ENCODE data around the gene BTN3A1.
"Not testable (repeated sequence)": the region's sequence is repeated elsewhere in the genome, so short reads cannot be mapped to it uniquely, and the experiment has no call there.

The BTN3A1 gene

GRCh38 chr6:26401987-26402658 lies at the start of gene BTN3A1:
BTN3A1 (plus strand) TSS chr6:26402275; CDS start chr6:26405564, 3,289 bp downstream.
- peak; percentile 67 for DNase-seq

- no peak for DNase-seq
Measured at GRCh38 chr6:26352315-26352714, 49.8 kb upstream of the BTN3A1 start.

- DNase-seq, result no peak
Measured at GRCh38 chr6:26354162-26354561, 47.9 kb upstream of the BTN3A1 start.

- DNase-seq, result no peak
Measured at GRCh38 chr6:26355366-26355765, 46.7 kb upstream of the BTN3A1 start.

- not testable (repeated sequence) for DNase-seq
Measured at GRCh38 chr6:26357543-26357942, 44.5 kb upstream of the BTN3A1 start.

- DNase-seq, result no peak
Measured at GRCh38 chr6:26358511-26358981, 43.5 kb upstream of the BTN3A1 start.

GRCh38 chr6:26359765-26360164 lies 42.3 kb upstream of the BTN3A1 start:
- DNase-seq, result no peak

GRCh38 chr6:26360451-26361416 lies 41.3 kb upstream of the BTN3A1 start:
- DNase-seq, result no peak

GRCh38 chr6:26361544-26361943 lies 40.5 kb upstream of the BTN3A1 start:
- no peak for DNase-seq

- DNase-seq, result no peak
Measured at GRCh38 chr6:26362093-26362835, 39.8 kb upstream of the BTN3A1 start.

GRCh38 chr6:26362836-26363220 lies 39.2 kb upstream of the BTN3A1 start:
- DNase-seq, result no peak

- no peak for DNase-seq
Measured at GRCh38 chr6:26363882-26364701, 38.0 kb upstream of the BTN3A1 start.

GRCh38 chr6:26365633-26365995 lies 36.5 kb upstream of the BTN3A1 start:
- no peak for DNase-seq

GRCh38 chr6:26366504-26366903 lies 35.6 kb upstream of the BTN3A1 start:
- DNase-seq, result no peak

- no peak for DNase-seq
Measured at GRCh38 chr6:26367114-26367513, 35.0 kb upstream of the BTN3A1 start.

GRCh38 chr6:26371813-26372212 lies 30.3 kb upstream of the BTN3A1 start:
- DNase-seq, result not testable (repeated sequence)

GRCh38 chr6:26372308-26373144 lies 29.5 kb upstream of the BTN3A1 start:
- DNase-seq, result no peak

- no peak for DNase-seq
Measured at GRCh38 chr6:26375270-26375669, 26.8 kb upstream of the BTN3A1 start.

- DNase-seq, result no peak
Measured at GRCh38 chr6:26377719-26378118, 24.4 kb upstream of the BTN3A1 start.

- DNase-seq, result not testable (repeated sequence)
Measured at GRCh38 chr6:26378143-26378542, 23.9 kb upstream of the BTN3A1 start.

- no peak for DNase-seq
Measured at GRCh38 chr6:26379292-26379691, 22.8 kb upstream of the BTN3A1 start.
